ENCODE measurements around the gene FAM241B. TPM values are rescaled to one million over a fixed set of nuclear protein-coding genes. Genes with fewer than 3 reads are reported as not detected.

FAM241B gene
- total RNA-seq, 1 experiment from 2014 or later, result 13.7 TPM

DNA sequence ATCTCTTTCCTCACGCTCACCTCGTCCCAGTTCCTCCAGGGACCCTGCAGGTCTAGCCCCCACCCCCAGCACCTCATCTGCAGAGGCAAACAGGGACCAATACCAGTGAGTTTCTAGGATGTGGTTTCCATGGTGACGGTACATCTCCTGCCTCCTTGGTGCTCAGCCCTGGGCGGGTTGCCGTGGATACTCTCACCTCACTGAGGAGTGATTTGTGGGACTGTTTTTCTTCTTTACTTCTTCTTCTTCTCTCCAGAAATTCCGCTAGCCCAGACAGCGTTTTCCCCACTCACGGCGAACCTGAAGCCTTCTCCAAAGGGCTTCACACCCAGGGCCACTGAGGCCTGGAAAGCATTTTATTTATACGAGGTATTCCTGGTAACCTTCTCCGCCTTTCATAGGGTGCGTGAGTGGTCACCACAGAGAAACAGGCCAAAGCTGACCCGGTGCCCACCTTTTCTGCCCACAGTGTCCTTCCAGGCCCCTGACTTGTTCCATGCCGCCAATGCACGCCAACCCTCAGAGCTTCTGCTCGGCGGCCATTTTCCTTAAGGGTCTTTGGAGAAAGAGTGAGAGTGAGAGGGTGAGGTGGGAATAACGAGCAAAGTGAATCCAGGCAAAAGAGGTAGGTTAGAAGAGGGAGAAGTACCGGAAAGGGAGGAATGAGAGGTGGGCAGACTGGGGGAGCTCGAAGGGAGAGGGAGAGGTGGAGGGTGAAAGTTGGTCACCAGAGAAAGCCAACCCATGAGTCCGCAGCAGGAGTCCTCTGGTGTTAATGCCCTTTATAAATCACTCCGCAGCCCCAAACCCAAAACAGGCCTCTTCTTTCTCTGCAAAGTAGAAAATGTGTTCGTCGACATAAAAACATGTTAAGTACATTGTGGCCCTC, 15.5 kb downstream of the FAM241B start:
- no peak for DNase-seq
- Mint-ChIP-seq H3K36me3 (ENCODE audit: insufficient read depth in 1 of 3, low read depth in 3 of 3) (no peaks in the 10 kb centered on the region), H3K9me3 (no peaks in the 10 kb centered on the region), H3K4me1 (peaks cover 33% of the 10 kb centered on the region in 2 experiments), H3K27me3 (ENCODE audit: low read depth) (peaks cover 22% of the 10 kb centered on the region), H3K27ac (0 out of 7 replicates have a peak overlapping the region, but pooled peaks of 1 of the 3 experiments have one; percentile 17), H3K4me3 (no peak overlapping the region)
- no peak overlapping the region for H3K27ac ChIP-seq (ENCODE audit: insufficient read length, low read depth, low read length)
- no peak overlapping the region for H3K4ac ChIP-seq (ENCODE audit: low read depth, low read length)
- H3K79me2 ChIP-seq (ENCODE audit: insufficient read depth, low read length), result no peaks in the 10 kb centered on the region
- peaks cover 2% of the 10 kb centered on the region; the same call in 1 of the 2 replicates for H3K4me1 ChIP-seq (ENCODE audit: insufficient read depth, low read length)
- no peak overlapping the region for H2BK20ac ChIP-seq (ENCODE audit: low read depth, low read length, poor library complexity, severe bottlenecking)
- no peak overlapping the region for H2BK120ac ChIP-seq (ENCODE audit: low read depth, low read length, poor library complexity, severe bottlenecking)
- no peak overlapping the region for H3K23ac ChIP-seq (ENCODE audit: insufficient read length, low read depth, low read length)
- no peak overlapping the region for H2BK15ac ChIP-seq (ENCODE audit: low read depth, low read length)
- H4K8ac ChIP-seq (replicated peaks; ENCODE audit: insufficient read length, low read depth, low read length), result no peak overlapping the region
- TF ChIP-seq, protein P1, sequence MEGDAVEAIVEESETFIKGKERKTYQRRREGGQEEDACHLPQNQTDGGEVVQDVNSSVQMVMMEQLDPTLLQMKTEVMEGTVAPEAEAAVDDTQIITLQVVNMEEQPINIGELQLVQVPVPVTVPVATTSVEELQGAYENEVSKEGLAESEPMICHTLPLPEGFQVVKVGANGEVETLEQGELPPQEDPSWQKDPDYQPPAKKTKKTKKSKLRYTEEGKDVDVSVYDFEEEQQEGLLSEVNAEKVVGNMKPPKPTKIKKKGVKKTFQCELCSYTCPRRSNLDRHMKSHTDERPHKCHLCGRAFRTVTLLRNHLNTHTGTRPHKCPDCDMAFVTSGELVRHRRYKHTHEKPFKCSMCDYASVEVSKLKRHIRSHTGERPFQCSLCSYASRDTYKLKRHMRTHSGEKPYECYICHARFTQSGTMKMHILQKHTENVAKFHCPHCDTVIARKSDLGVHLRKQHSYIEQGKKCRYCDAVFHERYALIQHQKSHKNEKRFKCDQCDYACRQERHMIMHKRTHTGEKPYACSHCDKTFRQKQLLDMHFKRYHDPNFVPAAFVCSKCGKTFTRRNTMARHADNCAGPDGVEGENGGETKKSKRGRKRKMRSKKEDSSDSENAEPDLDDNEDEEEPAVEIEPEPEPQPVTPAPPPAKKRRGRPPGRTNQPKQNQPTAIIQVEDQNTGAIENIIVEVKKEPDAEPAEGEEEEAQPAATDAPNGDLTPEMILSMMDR (conservative IDR thresholded peaks at IDR 0.05), result no peak
- no CpG with 5 or more reads among the region's 24 CpGs for WGBS (ENCODE audit: extremely low coverage, insufficient read length, low lambda C conversion rate)
- no peak overlapping the region; the same call in 1 of the 2 replicates for H3K14ac ChIP-seq (ENCODE audit: insufficient read depth, low read length)
- no peak overlapping the region for H3T11ph ChIP-seq (ENCODE audit: low read length)
- no peaks in the 10 kb centered on the region for H3K79me1 ChIP-seq (ENCODE audit: insufficient read depth, low read depth, low read length, poor library complexity, severe bottlenecking)
- no peak overlapping the region for H3K4me2 ChIP-seq (ENCODE audit: insufficient read depth, insufficient read length, low read length)
- no peak overlapping the region for H3K18ac ChIP-seq (ENCODE audit: insufficient read length, low read depth, low read length)
- H3K9ac ChIP-seq (ENCODE audit: extremely low read depth, insufficient read length, low read length), result no peak overlapping the region
- no peak overlapping the region for H4K91ac ChIP-seq (ENCODE audit: insufficient read length, low read depth, low read length)
- H2AFZ ChIP-seq (ENCODE audit: low read length), result no peak overlapping the region
- H2BK5ac ChIP-seq (ENCODE audit: insufficient read length, low read length), result no peak overlapping the region
- H4K20me1 ChIP-seq (ENCODE audit: control insufficient read depth, insufficient read depth, insufficient read length), result no peaks in the 10 kb centered on the region
- H2AK5ac ChIP-seq (ENCODE audit: insufficient read length, low read length), result no peak overlapping the region
- H3K9me3 ChIP-seq (ENCODE audit: control insufficient read depth, low read depth, low read length), result no peaks in the 10 kb centered on the region
- no peaks in the 10 kb centered on the region for H3K23me2 ChIP-seq (ENCODE audit: insufficient read length, low read depth, low read length, poor library complexity, severe bottlenecking)
- H4K5ac ChIP-seq (ENCODE audit: insufficient read length, low read depth, low read length), result no peak overlapping the region
- no peaks in the 10 kb centered on the region for H3K27me3 ChIP-seq (ENCODE audit: insufficient read depth, low read length)
- H3K56ac ChIP-seq (ENCODE audit: insufficient read length, low read depth, low read length), result no peak overlapping the region
- no peak overlapping the region for H2BK12ac ChIP-seq (ENCODE audit: insufficient read length, low read depth, low read length)

All from H9 (cell line).